AML-193 (cell line): ENCODE results near the gene RAD51B.
"Not testable (repeated sequence)": the region's sequence is repeated elsewhere in the genome, so short reads cannot be mapped to it uniquely, and the experiment has no call there.

Experiments used
- DNase-seq, 2 experiments: peaks; one replicate each; lab custom pipeline; 2025; lab: John Stamatoyannopoulos, UW

The RAD51B gene

GRCh38 chr14:68685419-68686204, 866.0 kb downstream of the RAD51B start:
- DNase-seq = no peak

GRCh38 chr14:68686205-68686465, 866.6 kb downstream of the RAD51B start:
- DNase-seq = no peak

GRCh38 chr14:68686724-68687123, 867.1 kb downstream of the RAD51B start:
- no peak for DNase-seq

GRCh38 chr14:68687746-68688145, 868.2 kb downstream of the RAD51B start:
- DNase-seq = no peak

GRCh38 chr14:68688872-68689371, 869.3 kb downstream of the RAD51B start:
- DNase-seq = no peak

- DNase-seq = no peak
Measured at GRCh38 chr14:68689511-68689910, 869.9 kb downstream of the RAD51B start.

- no peak for DNase-seq
Measured at GRCh38 chr14:68690089-68690958, 870.7 kb downstream of the RAD51B start.

GRCh38 chr14:68691031-68691791, 871.6 kb downstream of the RAD51B start:
- no peak for DNase-seq

- no peak for DNase-seq
Measured at GRCh38 chr14:68691792-68692118, 872.2 kb downstream of the RAD51B start.

- DNase-seq = no peak
Measured at GRCh38 chr14:68692216-68692615, 872.6 kb downstream of the RAD51B start.

- DNase-seq = no peak
Measured at GRCh38 chr14:68692916-68693771, 873.6 kb downstream of the RAD51B start.

- DNase-seq = no peak
Measured at GRCh38 chr14:68693926-68694325, 874.3 kb downstream of the RAD51B start.

- no peak for DNase-seq
Measured at GRCh38 chr14:68694516-68695235, 875.1 kb downstream of the RAD51B start.

- no peak for DNase-seq
Measured at GRCh38 chr14:68695326-68695768, 875.8 kb downstream of the RAD51B start.

- DNase-seq = no peak
Measured at GRCh38 chr14:68695856-68696255, 876.3 kb downstream of the RAD51B start.

GRCh38 chr14:68696266-68696665, 876.7 kb downstream of the RAD51B start:
- no peak for DNase-seq

- DNase-seq = no peak
Measured at GRCh38 chr14:68696721-68697495, 877.3 kb downstream of the RAD51B start.

- DNase-seq = not testable (repeated sequence)
Measured at GRCh38 chr14:68698773-68699172, 879.2 kb downstream of the RAD51B start.

- DNase-seq = no peak
Measured at GRCh38 chr14:68701001-68701741, 881.6 kb downstream of the RAD51B start.
